ENCODE measurements around the gene ANKRD29.

GRCh38 chr18:23563377-23564043, 99.2 kb downstream of the ANKRD29 start:
- no peak for TF ChIP-seq POLR2A (IDR thresholded peaks at IDR 0.05)
- TF ChIP-seq, protein P1, sequence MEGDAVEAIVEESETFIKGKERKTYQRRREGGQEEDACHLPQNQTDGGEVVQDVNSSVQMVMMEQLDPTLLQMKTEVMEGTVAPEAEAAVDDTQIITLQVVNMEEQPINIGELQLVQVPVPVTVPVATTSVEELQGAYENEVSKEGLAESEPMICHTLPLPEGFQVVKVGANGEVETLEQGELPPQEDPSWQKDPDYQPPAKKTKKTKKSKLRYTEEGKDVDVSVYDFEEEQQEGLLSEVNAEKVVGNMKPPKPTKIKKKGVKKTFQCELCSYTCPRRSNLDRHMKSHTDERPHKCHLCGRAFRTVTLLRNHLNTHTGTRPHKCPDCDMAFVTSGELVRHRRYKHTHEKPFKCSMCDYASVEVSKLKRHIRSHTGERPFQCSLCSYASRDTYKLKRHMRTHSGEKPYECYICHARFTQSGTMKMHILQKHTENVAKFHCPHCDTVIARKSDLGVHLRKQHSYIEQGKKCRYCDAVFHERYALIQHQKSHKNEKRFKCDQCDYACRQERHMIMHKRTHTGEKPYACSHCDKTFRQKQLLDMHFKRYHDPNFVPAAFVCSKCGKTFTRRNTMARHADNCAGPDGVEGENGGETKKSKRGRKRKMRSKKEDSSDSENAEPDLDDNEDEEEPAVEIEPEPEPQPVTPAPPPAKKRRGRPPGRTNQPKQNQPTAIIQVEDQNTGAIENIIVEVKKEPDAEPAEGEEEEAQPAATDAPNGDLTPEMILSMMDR (IDR thresholded peaks at IDR 0.05): no peak
- no peak for TF ChIP-seq EP300 (IDR thresholded peaks at IDR 0.05; ENCODE audit: low read depth)
- TF ChIP-seq POLR2AphosphoS5 (IDR thresholded peaks at IDR 0.05): no peak
